NCI-H460 (cell line): ENCODE data around the gene SOX6. TPM values are rescaled to one million over a fixed set of nuclear protein-coding genes. Genes with fewer than 3 reads are reported as not detected.

Experiments used
- DNase-seq: peaks from one replicate; pipeline ENCODE4 v3.0.0-alpha.2; 2016; ENCODE audit warnings: low read depth; ENCODE audit errors: extremely low read depth
- total RNA-seq: library from RNA; depleted of rRNA; stranded (reverse); fragments of >200 nt; shearing (Covaris generic); gene quantifications from 2 replicates; pipeline ENCODE4 v1.2.3, GENCODE V29; 2014

Gene SOX6
- total RNA-seq, 1 experiment from 2014 or later, result 17.2 TPM

GRCh38 chr11:16322190-16322589 lies 34.2 kb downstream of the SOX6 start:
- DNase-seq, result no peak

GRCh38 chr11:16321148-16321547 lies 35.2 kb downstream of the SOX6 start:
- DNase-seq, result no peak

- no peak for DNase-seq
Measured at GRCh38 chr11:16318320-16318719, 38.0 kb downstream of the SOX6 start.

GRCh38 chr11:16317712-16318111 lies 38.6 kb downstream of the SOX6 start:
- no peak for DNase-seq

GRCh38 chr11:16313846-16314245 lies 42.5 kb downstream of the SOX6 start:
- DNase-seq, result no peak

GRCh38 chr11:16312233-16312765 lies 44.0 kb downstream of the SOX6 start:
- no peak for DNase-seq

- no peak for DNase-seq
Measured at GRCh38 chr11:16311831-16312230, 44.5 kb downstream of the SOX6 start.

GRCh38 chr11:16310943-16311342 lies 45.4 kb downstream of the SOX6 start:
- no peak for DNase-seq

GRCh38 chr11:16309226-16309625 lies 47.1 kb downstream of the SOX6 start:
- no peak for DNase-seq

GRCh38 chr11:16301462-16301861 lies 54.9 kb downstream of the SOX6 start:
- DNase-seq, result no peak

- no peak for DNase-seq
Measured at GRCh38 chr11:16299884-16300782, 56.2 kb downstream of the SOX6 start.

- no peak for DNase-seq
Measured at GRCh38 chr11:16299390-16299789, 57.0 kb downstream of the SOX6 start.

- DNase-seq, result no peak
Measured at GRCh38 chr11:16297332-16297731, 59.0 kb downstream of the SOX6 start.

- DNase-seq, result no peak
Measured at GRCh38 chr11:16296273-16296672, 60.1 kb downstream of the SOX6 start.

GRCh38 chr11:16295592-16295991 lies 60.8 kb downstream of the SOX6 start:
- no peak for DNase-seq

- no peak for DNase-seq
Measured at GRCh38 chr11:16293204-16293681, 63.1 kb downstream of the SOX6 start.

GRCh38 chr11:16292167-16292859 lies 64.0 kb downstream of the SOX6 start:
- no peak for DNase-seq

GRCh38 chr11:16291729-16292128 lies 64.6 kb downstream of the SOX6 start:
- no peak for DNase-seq

GRCh38 chr11:16289541-16289940 lies 66.8 kb downstream of the SOX6 start:
- DNase-seq, result no peak

- no peak for DNase-seq
Measured at GRCh38 chr11:16287630-16288280, 68.6 kb downstream of the SOX6 start.

GRCh38 chr11:16286095-16286494 lies 70.3 kb downstream of the SOX6 start:
- no peak for DNase-seq
